K562 (cell line): Measurements from ENCODE around the gene MRPL9. TPM values are rescaled to one million over a fixed set of nuclear protein-coding genes. Genes with fewer than 3 reads are reported as not detected.

Experiments
- ATAC-seq: fragments of 200-7000 bp; cut with Tn5 transposase; 3 replicates; pipeline ENCODE4 v1.9.1; 2020; ENCODE audit warnings: moderate library complexity
- BruUV-seq: library from RNA; stranded (reverse); fragments of 400-500 nt; replicated peaks from 2 replicates; lab custom pipeline; 2021; lab: Mats Ljungman, UMichigan
- CTCF ChIA-PET: fragments of 300-600 bp; formaldehyde crosslinking; extraction: SDS; loops from one replicate; lab custom pipeline; 2021; ENCODE audit warnings: low intra/inter-chr PET ratio; lab: Yijun Ruan, JAX
- POLR2A ChIA-PET: fragments of 300-600, 350-650 bp; sonication (Branson Sonifier 250); formaldehyde crosslinking; extraction: SDS; loops from one replicate; lab custom pipeline; 2021; ENCODE audit warnings: antibody characterized with exemption, inconsistent platforms; lab: Yijun Ruan, JAX
- DNase-seq, 4 experiments: peaks; one replicate each; pipeline versions ENCODE4 v3.0.0 to v3.0.0-alpha.2; 2011 to 2018; ENCODE audit warnings: low spot score in 3 of 4, mixed read lengths in 3 of 4; ENCODE audit errors: extremely low read depth in 1 of 4
- FAIRE-seq: peaks from 2 replicates; lab custom pipeline; 2011; peaks lifted over from hg19 to GRCh38; lab: Jason Lieb, UNC
- H2AFZ ChIP-seq: 2 replicates; pipeline ENCODE4 v1.6.0; 2011; ENCODE audit warnings: low read depth, low read length, control low read depth, inconsistent platforms
- H3K27ac ChIP-seq: fragments of 200-600 bp; 3 replicates; pipeline ENCODE4 v1.8.0; 2011; ENCODE audit warnings: low read depth, mild to moderate bottlenecking, control low read depth, inconsistent platforms, low read length, moderate library complexity, mixed read lengths; ENCODE audit errors: extremely low read depth
- H3K27me3 ChIP-seq, 2 experiments: fragments of 300-600 bp in 1 of 2; 2 replicates in 1 of 2; 3 replicates in 1 of 2; pipeline versions ENCODE4 v1.6.0 to v1.8.0; 2011; ENCODE audit warnings: inconsistent platforms in 2 of 2, low read length in 2 of 2, mild to moderate bottlenecking in 1 of 2, mixed read lengths in 1 of 2, moderate library complexity in 1 of 2; ENCODE audit not compliant: control insufficient read depth in 2 of 2, insufficient read depth in 2 of 2
- H3K36me3 ChIP-seq: fragments of 300-600 bp; 3 replicates; pipeline ENCODE4 v1.8.0; 2011; ENCODE audit warnings: mild to moderate bottlenecking, low read length, inconsistent platforms; ENCODE audit not compliant: control insufficient read depth, insufficient read depth
- H3K4me1 ChIP-seq, 2 experiments: fragments of 200-600 bp in 1 of 2; replicated peaks in 1 of 2; 2 replicates in 1 of 2; 3 replicates in 1 of 2; pipeline versions ENCODE4 v1.5.1 to v1.8.0; 2011; ENCODE audit warnings: inconsistent platforms in 2 of 2, low read length in 2 of 2, mild to moderate bottlenecking in 1 of 2, mixed read lengths in 1 of 2, moderate library complexity in 1 of 2; ENCODE audit not compliant: control insufficient read depth in 2 of 2, insufficient read depth in 2 of 2
- H3K4me2 ChIP-seq: 2 replicates; pipeline ENCODE4 v1.6.1; 2011; ENCODE audit warnings: low read length, control low read depth, inconsistent platforms, mixed read lengths; ENCODE audit not compliant: insufficient read depth
- H3K4me3 ChIP-seq: fragments of 200-600 bp; sonication (generic), shearing (Covaris generic); 2 replicates; pipeline ENCODE4 v1.5.1; 2016; ENCODE audit warnings: control low read depth, inconsistent platforms
- H3K79me2 ChIP-seq: fragments of 200-600 bp; 3 replicates; pipeline ENCODE4 v1.8.0; 2011; ENCODE audit warnings: low read length, inconsistent platforms; ENCODE audit not compliant: control insufficient read depth, insufficient read depth
- H3K9ac ChIP-seq, 2 experiments: 2 replicates each; pipeline versions ENCODE4 v1.6.0 to v1.6.1; 2011; ENCODE audit warnings: low read depth in 2 of 2, low read length in 2 of 2, control low read depth in 1 of 2, inconsistent platforms in 1 of 2, mild to moderate bottlenecking in 1 of 2, mixed read lengths in 1 of 2; ENCODE audit not compliant: insufficient read depth in 1 of 2
- H3K9me1 ChIP-seq: one replicate; pipeline ENCODE4 v1.6.0; 2011; ENCODE audit warnings: inconsistent platforms, mild to moderate bottlenecking, low read length, moderate library complexity; ENCODE audit not compliant: control insufficient read depth, insufficient read depth
- H3K9me3 ChIP-seq: replicated peaks from 2 replicates; pipeline ENCODE4 v1.5.1; 2011; ENCODE audit warnings: low read depth, low read length, inconsistent platforms; ENCODE audit not compliant: control insufficient read depth, insufficient read depth
- H4K20me1 ChIP-seq: replicated peaks from 2 replicates; pipeline ENCODE4 v1.6.1; 2011; ENCODE audit warnings: low read length, inconsistent platforms, mixed read lengths; ENCODE audit not compliant: control insufficient read depth, insufficient read depth
- ARID1B ChIP-seq: fragments of 450-650 bp; IDR thresholded peaks from 2 replicates; pipeline ENCODE4 v1.6.1; 2016; ENCODE audit warnings: antibody characterized with exemption, mild to moderate bottlenecking, inconsistent platforms
- BDP1 ChIP-seq: IDR thresholded peaks from 3 replicates; pipeline ENCODE4 v1.6.1; 2011; ENCODE audit not compliant: insufficient read length, insufficient read depth
- DDX20 ChIP-seq: fragments of 450-650 bp; IDR thresholded peaks from 2 replicates; pipeline ENCODE4 v1.6.1; 2016; ENCODE audit warnings: missing genetic modification characterization, low read depth, mild to moderate bottlenecking, missing compliant biosample characterization, moderate library complexity
- EGR1 ChIP-seq: fragments of 450-650 bp; conservative IDR thresholded peaks from 2 replicates; pipeline ENCODE4 v1.6.1; 2017; ENCODE audit warnings: mild to moderate bottlenecking
- FOXO4 ChIP-seq: fragments of 450-650 bp; formaldehyde crosslinking; IDR thresholded peaks from 2 replicates; pipeline ENCODE4 v1.4.0; 2020; ENCODE audit warnings: mild to moderate bottlenecking, moderate library complexity
- HOXB6 ChIP-seq: fragments of 250-450 bp; sonication (Bioruptor Pico); IDR thresholded peaks from 2 replicates; pipeline ENCODE4 v1.5.1; 2022; ENCODE audit warnings: mild to moderate bottlenecking, borderline replicate concordance
- JUNB ChIP-seq: fragments of 450-650 bp; formaldehyde crosslinking; conservative IDR thresholded peaks from 2 replicates; pipeline ENCODE4 v1.4.0; 2020; ENCODE audit warnings: mild to moderate bottlenecking
- RREB1 ChIP-seq: fragments of 250-450 bp; sonication (Bioruptor Pico); IDR thresholded peaks from 2 replicates; pipeline ENCODE4 v1.4.0; 2020
- SLC30A9 ChIP-seq: fragments of 250-450 bp; sonication (Bioruptor Pico); IDR thresholded peaks from 2 replicates; pipeline ENCODE4 v1.8.0; 2022; ENCODE audit warnings: mild to moderate bottlenecking, moderate library complexity
- TAF1 ChIP-seq: IDR thresholded peaks from 2 replicates; pipeline ENCODE4 v1.6.1; 2011; ENCODE audit warnings: mild to moderate bottlenecking, low read length, moderate library complexity; ENCODE audit not compliant: insufficient read depth, control insufficient read depth, severe bottlenecking; ENCODE audit errors: extremely low read depth
- ZNF282 ChIP-seq: sonication (generic); formaldehyde crosslinking; IDR thresholded peaks from 2 replicates; pipeline ENCODE4 v1.8.1; 2023; ENCODE audit warnings: missing genetic modification reagents
- ZNF384 ChIP-seq: IDR thresholded peaks from 2 replicates; pipeline ENCODE4 v1.6.1; 2012; ENCODE audit warnings: low read depth, low read length, improper control_type of control experiment
- ZNF561 ChIP-seq: fragments of 450-650 bp; formaldehyde crosslinking; conservative IDR thresholded peaks from 2 replicates; pipeline ENCODE4 v1.4.0; 2020; ENCODE audit warnings: mild to moderate bottlenecking, moderate library complexity
- ZNF57 ChIP-seq: fragments of 450-650 bp; formaldehyde crosslinking; IDR thresholded peaks from 2 replicates; pipeline ENCODE4 v1.4.0; 2020; ENCODE audit warnings: mild to moderate bottlenecking, moderate library complexity
- WGBS: fragments of 100-300 bp; shearing (Covaris generic); methylation state at CpG from one replicate; pipeline ENCODE4 v1.1.6; 2016; ENCODE audit warnings: low coverage, mixed read lengths; ENCODE audit not compliant: insufficient coverage; ENCODE audit errors: missing lambda C conversion rate; 5-methylcytosine and 5-hydroxymethylcytosine counted together
- in situ Hi-C: fragments of 300-500 bp; cut with MboI; formaldehyde crosslinking; loops from 4 replicates; pipeline ENCODE4 v1.15.0; 2018; ENCODE audit warnings: inconsistent platforms, mixed read lengths
- intact Hi-C: fragments of 100-400 bp; cut with micrococcal nuclease; formaldehyde crosslinking; loops from 2 replicates; pipeline ENCODE4 v1.14.2; 2022
- polyA plus RNA-seq, 8 experiments: library from polyadenylated mRNA; depleted of rRNA in 4 of 8; stranded (reverse) in 5 of 8; unstranded in 3 of 8; fragments of >200 nt; fragmentation: Nextera tagmentation in 2 of 8; fragmentation: Illumina TruSeq in 1 of 8; extraction: Ambion mirVana in 2 of 8; extraction: Trizol in 1 of 8; gene quantifications; 2 replicates each; pipeline versions ENCODE4 v1.2.1 to v1.2.3, GENCODE V29; 2011 to 2014; ENCODE audit warnings: inconsistent platforms in 1 of 8, missing spikeins in 1 of 8
- total RNA-seq, 7 experiments: library from RNA; depleted of rRNA in 6 of 7; stranded (reverse); fragments of >200 nt in 6 of 7; fragmentation: Illumina TruSeq in 2 of 7; extraction: Trizol in 2 of 7; gene quantifications; 2 replicates each; pipeline versions ENCODE4 v1.2.1 to v1.2.3, GENCODE V29; 2011 to 2021; ENCODE audit warnings: low replicate concordance in 1 of 7

MRPL9 gene
- total and polyA plus RNA-seq, 9 of the 15 experiments (the other 6 are each of a cell fraction or from before 2014, with no cell fraction given) = 38.0 to 162 (median 111) TPM

GRCh38 chr1:151739590-151740355 is 23.5 kb downstream of the MRPL9 start:
- H3K4me3 ChIP-seq = no peak overlapping the region
- WGBS = 6% methylated on average over 3 of the region's 3 CpGs
- in situ Hi-C loops (loop anchor here (5.0 to 10.0 kb wide), 2 partner anchors 202 to 295 kb away; no protein-coding TSS in a partner anchor), intact Hi-C loops (loop anchor here (5.0 to 10.0 kb wide), 3 partner anchors 258 to 547 kb away; partner anchors contain the start of genes RFX5 and VPS72)
- H3K9me3 ChIP-seq = peaks cover 11% of the 10 kb centered on the region
- H2AFZ ChIP-seq = peak overlapping the region; percentile 37
- H3K36me3 ChIP-seq = no peaks in the 10 kb centered on the region
- H3K79me2 ChIP-seq = no peaks in the 10 kb centered on the region
- peak in 2 of 4 experiments; percentile 73 to 78 for DNase-seq
- POLR2A ChIA-PET = interaction anchor here (0.6 to 1.4 kb wide), 5 partner anchors 11 to 668 kb away, joined by 3 to 4 read pairs (median 3); no protein-coding TSS in a partner anchor
- ATAC-seq = peak; percentile 37
- no peaks in the 10 kb centered on the region for H3K27me3 ChIP-seq
- H3K9ac ChIP-seq = no peak overlapping the region; a peak in 1 of 4 replicates
- CTCF ChIA-PET = no interaction called here
- no peaks in the 10 kb centered on the region for H3K9me1 ChIP-seq
- peak overlapping the region; percentile 44; the same call in 1 of the 2 replicates for H3K4me2 ChIP-seq
- H3K4me1 ChIP-seq = peaks cover 4 to 9% of the 10 kb centered on the region in 2 experiments; a peak in 4 of 5 replicates
- FAIRE-seq = peak; percentile 78
- H4K20me1 ChIP-seq = no peaks in the 10 kb centered on the region
- 0 out of 3 replicates have a peak overlapping the region, but pooled peaks have one; percentile 12 for H3K27ac ChIP-seq
- BruUV-seq = no TSS peak
- TF ChIP-seq ZNF282 (CRISPR knock-in tag) = no peak
- TF ChIP-seq ZNF384 = no peak
- no peak for TF ChIP-seq TAF1
- no peak for TF ChIP-seq ZNF57 (CRISPR knock-in tag)
- TF ChIP-seq RREB1 (CRISPR knock-in tag) = no peak
- no peak for TF ChIP-seq DDX20 (tag)
- TF ChIP-seq JUNB (CRISPR knock-in tag) = no peak
- no peak for TF ChIP-seq FOXO4 (CRISPR knock-in tag)
- TF ChIP-seq SLC30A9 = no peak
- TF ChIP-seq EGR1 = 0 out of 2 replicates have a peak, but pooled peaks have one; percentile 25
- TF ChIP-seq ARID1B = peak; percentile 70
- no peak for TF ChIP-seq HOXB6 (CRISPR knock-in tag)
- TF ChIP-seq BDP1 = no peak
- no peak for TF ChIP-seq ZNF561
